GM23338 (cell line): ENCODE results near the gene RXYLT1.

Experiments used
- CTCF ChIP-seq, 2 experiments: fragments of 200-600 bp in 1 of 2; sonication (generic) in 1 of 2; conservative IDR thresholded peaks; 2 replicates each; pipeline versions ENCODE4 v1.5.1 to v1.6.1; 2016 to 2017; ENCODE audit warnings: antibody characterized with exemption in 2 of 2, low read depth in 2 of 2, mild to moderate bottlenecking in 2 of 2, moderate library complexity in 1 of 2
- EZH2 ChIP-seq: fragments of 200-600 bp; sonication (generic); IDR thresholded peaks from one replicate; pipeline ENCODE4 v1.8.0; 2017; ENCODE audit warnings: antibody characterized with exemption, mild to moderate bottlenecking, low read depth; ENCODE audit not compliant: unreplicated experiment
- ZNF331 ChIP-seq: fragments of 250-450 bp; sonication (Bioruptor Pico); IDR thresholded peaks from 2 replicates; pipeline ENCODE4 v1.5.0; 2020; ENCODE audit warnings: low read depth, mild to moderate bottlenecking, moderate library complexity

GRCh38 chr12:63816031-63816430 is 36.3 kb downstream of the RXYLT1 start:
- no peak for TF ChIP-seq EZH2
- TF ChIP-seq ZNF331 (CRISPR knock-in tag) = no peak
- TF ChIP-seq CTCF (conservative IDR thresholded peaks at IDR 0.05; ENCODE audit: low read depth in 2 of 2) = no peak
